Measurements from ENCODE around the gene EFNA2.

Gene EFNA2

GRCh38 chr19:1350867-1351266, 65.2 kb downstream of the EFNA2 start:
- TF ChIP-seq CTCF (conservative IDR thresholded peaks at IDR 0.05; ENCODE audit: control insufficient read depth, insufficient read depth, low read depth, low read length): no peak
- H3K4me3 ChIP-seq (ENCODE audit: control insufficient read depth, low read depth, low read length): no peak overlapping the region

More at GRCh38 chr19:1350867-1351266, 65.2 kb downstream of the EFNA2 start:
- no peak for DNase-seq (ENCODE audit: low read depth)
